ENCODE results near the gene MROH9. TPM values are rescaled to one million over a fixed set of nuclear protein-coding genes. Genes with fewer than 3 reads are reported as not detected.

Gene MROH9
- polyA plus RNA-seq, 1 donor from 2014 or later: not detected

DNA sequence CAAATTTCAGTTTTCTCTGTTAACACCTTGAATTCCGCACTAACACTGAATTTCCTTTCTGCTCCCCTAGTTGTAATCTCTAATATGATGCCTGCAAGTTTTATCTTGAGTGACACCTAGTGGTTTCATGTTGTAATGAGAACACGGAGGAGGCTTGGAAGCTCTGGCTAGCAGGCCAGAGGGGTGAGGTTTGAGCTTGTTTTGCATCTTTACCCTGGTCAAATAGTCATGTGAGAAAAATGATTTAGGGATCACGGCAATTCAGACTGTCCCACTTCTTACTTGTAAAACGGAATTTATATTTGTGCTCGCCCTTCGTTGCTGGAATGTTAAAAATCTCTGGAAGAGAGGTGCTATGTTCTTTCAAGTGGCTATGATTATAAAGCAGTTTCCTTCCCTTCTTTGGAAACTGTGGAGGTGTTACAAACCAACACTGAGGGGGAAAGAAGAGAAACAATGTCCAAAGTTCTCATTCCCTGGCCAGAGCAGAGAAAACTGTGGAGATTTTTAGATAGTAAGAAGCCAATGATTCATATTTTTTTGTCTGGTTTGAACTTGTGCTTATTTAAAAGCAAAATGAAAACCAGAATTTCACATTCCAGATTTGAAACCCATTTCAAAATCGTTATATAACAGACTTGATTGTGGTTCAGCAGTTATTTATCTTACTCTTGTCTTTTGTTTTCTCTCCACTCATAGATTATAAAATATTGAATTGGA, 5.3 kb upstream of the MROH9 start:
- Histone ChIP-seq H3K4me3 (ENCODE audit: low read length) (no peak overlapping the region), H3K27me3 (ENCODE audit: insufficient read depth, low read depth, low read length) (no peaks in the 10 kb centered on the region), H3K9me3 (ENCODE audit: low read length) (no peaks in the 10 kb centered on the region), H2AFZ (ENCODE audit: low read depth, low read length) (no peak overlapping the region), H3K4me2 (ENCODE audit: low read length) (no peak overlapping the region), H4K20me1 (ENCODE audit: insufficient read depth) (no peaks in the 10 kb centered on the region), H3K79me2 (replicated peaks; ENCODE audit: insufficient read depth, low read length) (no peaks in the 10 kb centered on the region), H3K27ac (ENCODE audit: low read length) (no peak overlapping the region), H3K9me2 (ENCODE audit: insufficient read depth, low read length) (no peaks in the 10 kb centered on the region), H3F3A (ENCODE audit: insufficient read depth, low read length, poor library complexity, severe bottlenecking) (no peaks in the 10 kb centered on the region), H3K36me3 (ENCODE audit: insufficient read depth, low read length) (no peaks in the 10 kb centered on the region), H3K9ac (ENCODE audit: low read length) (no peak overlapping the region)
- TF ChIP-seq RAD21 (conservative IDR thresholded peaks at IDR 0.05) (peak; percentile 88), MXI1 (conservative IDR thresholded peaks at IDR 0.05; ENCODE audit: poor library complexity, severe bottlenecking) (no peak), POLR2AphosphoS5 (IDR thresholded peaks at IDR 0.05) (no peak), SMC3 (conservative IDR thresholded peaks at IDR 0.05; ENCODE audit: poor library complexity) (peak; percentile 88), TAF1 (IDR thresholded peaks at IDR 0.05; ENCODE audit: low read depth) (no peak), EZH2 (IDR thresholded peaks at IDR 0.05; ENCODE audit: borderline replicate concordance, insufficient read depth, low read length, poor library complexity, severe bottlenecking) (no peak), EP300 (conservative IDR thresholded peaks at IDR 0.05; ENCODE audit: poor library complexity, severe bottlenecking) (no peak)
- TF ChIP-seq, protein P1, sequence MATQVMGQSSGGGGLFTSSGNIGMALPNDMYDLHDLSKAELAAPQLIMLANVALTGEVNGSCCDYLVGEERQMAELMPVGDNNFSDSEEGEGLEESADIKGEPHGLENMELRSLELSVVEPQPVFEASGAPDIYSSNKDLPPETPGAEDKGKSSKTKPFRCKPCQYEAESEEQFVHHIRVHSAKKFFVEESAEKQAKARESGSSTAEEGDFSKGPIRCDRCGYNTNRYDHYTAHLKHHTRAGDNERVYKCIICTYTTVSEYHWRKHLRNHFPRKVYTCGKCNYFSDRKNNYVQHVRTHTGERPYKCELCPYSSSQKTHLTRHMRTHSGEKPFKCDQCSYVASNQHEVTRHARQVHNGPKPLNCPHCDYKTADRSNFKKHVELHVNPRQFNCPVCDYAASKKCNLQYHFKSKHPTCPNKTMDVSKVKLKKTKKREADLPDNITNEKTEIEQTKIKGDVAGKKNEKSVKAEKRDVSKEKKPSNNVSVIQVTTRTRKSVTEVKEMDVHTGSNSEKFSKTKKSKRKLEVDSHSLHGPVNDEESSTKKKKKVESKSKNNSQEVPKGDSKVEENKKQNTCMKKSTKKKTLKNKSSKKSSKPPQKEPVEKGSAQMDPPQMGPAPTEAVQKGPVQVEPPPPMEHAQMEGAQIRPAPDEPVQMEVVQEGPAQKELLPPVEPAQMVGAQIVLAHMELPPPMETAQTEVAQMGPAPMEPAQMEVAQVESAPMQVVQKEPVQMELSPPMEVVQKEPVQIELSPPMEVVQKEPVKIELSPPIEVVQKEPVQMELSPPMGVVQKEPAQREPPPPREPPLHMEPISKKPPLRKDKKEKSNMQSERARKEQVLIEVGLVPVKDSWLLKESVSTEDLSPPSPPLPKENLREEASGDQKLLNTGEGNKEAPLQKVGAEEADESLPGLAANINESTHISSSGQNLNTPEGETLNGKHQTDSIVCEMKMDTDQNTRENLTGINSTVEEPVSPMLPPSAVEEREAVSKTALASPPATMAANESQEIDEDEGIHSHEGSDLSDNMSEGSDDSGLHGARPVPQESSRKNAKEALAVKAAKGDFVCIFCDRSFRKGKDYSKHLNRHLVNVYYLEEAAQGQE (IDR thresholded peaks at IDR 0.05; ENCODE audit: borderline replicate concordance): no peak
- TF ChIP-seq, protein P2, sequence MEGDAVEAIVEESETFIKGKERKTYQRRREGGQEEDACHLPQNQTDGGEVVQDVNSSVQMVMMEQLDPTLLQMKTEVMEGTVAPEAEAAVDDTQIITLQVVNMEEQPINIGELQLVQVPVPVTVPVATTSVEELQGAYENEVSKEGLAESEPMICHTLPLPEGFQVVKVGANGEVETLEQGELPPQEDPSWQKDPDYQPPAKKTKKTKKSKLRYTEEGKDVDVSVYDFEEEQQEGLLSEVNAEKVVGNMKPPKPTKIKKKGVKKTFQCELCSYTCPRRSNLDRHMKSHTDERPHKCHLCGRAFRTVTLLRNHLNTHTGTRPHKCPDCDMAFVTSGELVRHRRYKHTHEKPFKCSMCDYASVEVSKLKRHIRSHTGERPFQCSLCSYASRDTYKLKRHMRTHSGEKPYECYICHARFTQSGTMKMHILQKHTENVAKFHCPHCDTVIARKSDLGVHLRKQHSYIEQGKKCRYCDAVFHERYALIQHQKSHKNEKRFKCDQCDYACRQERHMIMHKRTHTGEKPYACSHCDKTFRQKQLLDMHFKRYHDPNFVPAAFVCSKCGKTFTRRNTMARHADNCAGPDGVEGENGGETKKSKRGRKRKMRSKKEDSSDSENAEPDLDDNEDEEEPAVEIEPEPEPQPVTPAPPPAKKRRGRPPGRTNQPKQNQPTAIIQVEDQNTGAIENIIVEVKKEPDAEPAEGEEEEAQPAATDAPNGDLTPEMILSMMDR (IDR thresholded peaks at IDR 0.05; ENCODE audit: poor library complexity, severe bottlenecking): peak; percentile 87

DNA sequence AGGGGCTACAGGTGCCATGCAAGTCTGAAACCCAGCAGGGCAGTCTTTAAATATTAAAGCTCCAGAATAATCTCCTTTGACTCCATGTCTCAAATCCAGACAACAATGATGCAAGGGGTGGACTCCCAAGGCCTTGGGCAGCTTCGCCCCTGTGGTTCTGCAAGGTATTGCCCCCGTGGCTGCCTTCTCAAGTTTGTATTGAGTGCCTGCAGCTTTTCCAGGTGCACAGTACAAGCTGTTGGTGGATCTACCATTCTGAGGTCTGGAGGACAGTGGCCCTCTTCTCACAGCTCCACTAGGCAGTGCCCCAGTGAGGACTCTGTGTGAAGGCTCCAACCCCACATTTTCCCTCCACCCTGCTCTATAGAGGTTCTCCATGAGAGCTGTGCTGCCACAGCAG, 3.7 kb upstream of the MROH9 start:
- H2AFZ ChIP-seq (ENCODE audit: low read depth, low read length): no peak overlapping the region
- H3K79me2 ChIP-seq (replicated peaks; ENCODE audit: insufficient read depth, low read length): no peaks in the 10 kb centered on the region
- no peak overlapping the region for H3K9ac ChIP-seq (ENCODE audit: low read length)
- H4K20me1 ChIP-seq (ENCODE audit: insufficient read depth): no peaks in the 10 kb centered on the region
- H3K9me2 ChIP-seq (ENCODE audit: insufficient read depth, low read length): no peaks in the 10 kb centered on the region
- no peak overlapping the region for H3K4me2 ChIP-seq (ENCODE audit: low read length)
- H3K36me3 ChIP-seq (ENCODE audit: insufficient read depth, low read length): no peaks in the 10 kb centered on the region
- H3F3A ChIP-seq (ENCODE audit: insufficient read depth, low read length, poor library complexity, severe bottlenecking): no peaks in the 10 kb centered on the region
- H3K27ac ChIP-seq (ENCODE audit: low read length): no peak overlapping the region
- TF ChIP-seq RAD21 (conservative IDR thresholded peaks at IDR 0.05) (no peak), SMC3 (conservative IDR thresholded peaks at IDR 0.05; ENCODE audit: poor library complexity) (no peak), MXI1 (conservative IDR thresholded peaks at IDR 0.05; ENCODE audit: poor library complexity, severe bottlenecking) (no peak), TAF1 (IDR thresholded peaks at IDR 0.05; ENCODE audit: low read depth) (no peak), EZH2 (IDR thresholded peaks at IDR 0.05; ENCODE audit: borderline replicate concordance, insufficient read depth, low read length, poor library complexity, severe bottlenecking) (no peak), EP300 (conservative IDR thresholded peaks at IDR 0.05; ENCODE audit: poor library complexity, severe bottlenecking) (no peak), POLR2AphosphoS5 (IDR thresholded peaks at IDR 0.05) (no peak)
- TF ChIP-seq, protein P2 (IDR thresholded peaks at IDR 0.05; ENCODE audit: poor library complexity, severe bottlenecking): no peak
- TF ChIP-seq, protein P1 (IDR thresholded peaks at IDR 0.05; ENCODE audit: borderline replicate concordance): no peak
- H3K27me3 ChIP-seq (ENCODE audit: insufficient read depth, low read depth, low read length): no peaks in the 10 kb centered on the region
- no peaks in the 10 kb centered on the region for H3K9me3 ChIP-seq (ENCODE audit: low read length)
- no peak overlapping the region for H3K4me3 ChIP-seq (ENCODE audit: low read length)

All from neural cell (in vitro differentiated cells).